H1 (cell line): ENCODE measurements around the gene DCLK1. TPM values are rescaled to one million over a fixed set of nuclear protein-coding genes. Genes with fewer than 3 reads are reported as not detected.

Experiments used
- CTCF ChIA-PET: fragments of 300-600 bp; sonication (Branson Sonifier 250); formaldehyde crosslinking; loops from one replicate; lab custom pipeline; 2021; ENCODE audit not compliant: partially characterized antibody; lab: Charles Lee
- POLR2A ChIA-PET: fragments of 300-600 bp; sonication (Branson Sonifier 250); formaldehyde crosslinking; loops from one replicate; lab custom pipeline; 2021; ENCODE audit warnings: inconsistent platforms; ENCODE audit not compliant: partially characterized antibody; lab: Charles Lee
- DNase-seq, 2 experiments: peaks; one replicate each; pipeline versions ENCODE4 v3.0.0 to v3.0.0-alpha.2; 2010 to 2022; ENCODE audit warnings: low spot score in 2 of 2, low read depth in 1 of 2, mixed read lengths in 1 of 2
- FAIRE-seq: peaks from 2 replicates; lab custom pipeline; 2011; peaks lifted over from hg19 to GRCh38; lab: Jason Lieb, UNC
- H2AFZ ChIP-seq: 2 replicates; pipeline ENCODE4 v1.8.1; 2012; ENCODE audit warnings: low read length, inconsistent platforms
- H2AK5ac ChIP-seq: 2 replicates; pipeline ENCODE4 v1.6.1; 2013; ENCODE audit warnings: low read depth, low read length
- H2BK120ac ChIP-seq: replicated peaks from 2 replicates; pipeline ENCODE3; 2013; ENCODE audit warnings: low read depth, low read length, inconsistent platforms
- H2BK12ac ChIP-seq: 2 replicates; pipeline ENCODE4 v1.6.1; 2013; ENCODE audit warnings: low read depth, low read length
- H2BK15ac ChIP-seq: 2 replicates; pipeline ENCODE4 v1.6.1; 2013; ENCODE audit warnings: low read length
- H2BK20ac ChIP-seq: 2 replicates; pipeline ENCODE4 v1.6.1; 2013; ENCODE audit warnings: low read length
- H2BK5ac ChIP-seq: 2 replicates; pipeline ENCODE4 v1.6.1; 2013; ENCODE audit warnings: low read depth, low read length
- H3K14ac ChIP-seq: 2 replicates; pipeline ENCODE4 v1.6.1; 2013; ENCODE audit warnings: inconsistent platforms; ENCODE audit not compliant: insufficient read length
- H3K18ac ChIP-seq: 2 replicates; pipeline ENCODE4 v1.6.1; 2013; ENCODE audit warnings: low read length; ENCODE audit errors: extremely low read depth
- H3K23ac ChIP-seq: 2 replicates; pipeline ENCODE4 v1.6.1; 2013; ENCODE audit warnings: inconsistent platforms; ENCODE audit not compliant: insufficient read length
- H3K23me2 ChIP-seq: 2 replicates; pipeline ENCODE4 v1.6.1; 2013; ENCODE audit warnings: low read depth, low read length
- H3K27ac ChIP-seq: 2 replicates; pipeline ENCODE4 v1.6.1; 2011; ENCODE audit warnings: low read depth, low read length, inconsistent platforms
- H3K27me3 ChIP-seq, 4 experiments: replicated peaks in 1 of 4; 1 replicate in 1 of 4; 2 replicates in 3 of 4; pipeline versions ENCODE4 v1.6.1 to v1.8.1; 2011 to 2013; ENCODE audit warnings: low read length in 3 of 4, mild to moderate bottlenecking in 3 of 4, inconsistent platforms in 2 of 4, mixed read lengths in 2 of 4, moderate library complexity in 1 of 4; ENCODE audit not compliant: control insufficient read depth in 3 of 4, insufficient read depth in 3 of 4; ENCODE audit errors: extremely low read depth in 1 of 4
- H3K36me3 ChIP-seq, 4 experiments: 2 replicates each; pipeline versions ENCODE4 v1.6.1 to v1.8.1; 2011 to 2013; ENCODE audit warnings: mild to moderate bottlenecking in 4 of 4, low read length in 3 of 4, moderate library complexity in 2 of 4, control low read depth in 1 of 4, inconsistent platforms in 1 of 4; ENCODE audit not compliant: insufficient read depth in 4 of 4, control insufficient read depth in 2 of 4
- H3K4ac ChIP-seq: replicated peaks from 2 replicates; pipeline ENCODE3; 2013; ENCODE audit warnings: low read length, low read depth, mixed read lengths, inconsistent platforms; ENCODE audit not compliant: insufficient read length
- H3K4me1 ChIP-seq, 4 experiments: replicated peaks in 1 of 4; 1 replicate in 1 of 4; 2 replicates in 3 of 4; pipeline versions ENCODE4 v1.6.1 to v1.8.1; 2011 to 2013; ENCODE audit warnings: low read length in 3 of 4, inconsistent platforms in 2 of 4, mixed read lengths in 1 of 4; ENCODE audit not compliant: insufficient read depth in 4 of 4, control insufficient read depth in 3 of 4
- H3K4me2 ChIP-seq, 2 experiments: 2 replicates each; pipeline versions ENCODE4 v1.6.1 to v1.8.1; 2011 to 2013; ENCODE audit warnings: low read depth in 2 of 2, low read length in 2 of 2, control low read depth in 1 of 2, inconsistent platforms in 1 of 2, mild to moderate bottlenecking in 1 of 2; ENCODE audit not compliant: insufficient read depth in 1 of 2
- H3K4me3 ChIP-seq, 4 experiments: fragments of 200-600, 300-600 bp in 1 of 4; sonication (generic), shearing (Covaris generic), sonication (Bioruptor Twin) in 1 of 4; 2 replicates each; pipeline versions ENCODE4 v1.5.1 to v1.8.1; 2011 to 2016; ENCODE audit warnings: low read length in 4 of 4, low read depth in 3 of 4, control low read depth in 2 of 4, inconsistent platforms in 2 of 4, mild to moderate bottlenecking in 2 of 4, mixed read lengths in 1 of 4, moderate library complexity in 1 of 4; ENCODE audit not compliant: insufficient read depth in 2 of 4; ENCODE audit errors: extremely low read depth in 1 of 4
- H3K56ac ChIP-seq: replicated peaks from 2 replicates; pipeline ENCODE3; 2013; ENCODE audit warnings: low read depth, mild to moderate bottlenecking, mixed read lengths, low read length, inconsistent platforms; ENCODE audit not compliant: insufficient read length
- H3K79me1 ChIP-seq: 2 replicates; pipeline ENCODE4 v1.6.1; 2013; ENCODE audit warnings: low read depth, low read length, control low read depth
- H3K79me2 ChIP-seq, 2 experiments: 2 replicates each; pipeline versions ENCODE4 v1.6.1 to v1.8.1; 2012 to 2013; ENCODE audit warnings: low read length in 2 of 2, mild to moderate bottlenecking in 2 of 2, inconsistent platforms in 1 of 2; ENCODE audit not compliant: insufficient read depth in 2 of 2, control insufficient read depth in 1 of 2
- H3K9ac ChIP-seq, 4 experiments: replicated peaks in 1 of 4; 1 replicate in 1 of 4; 2 replicates in 3 of 4; pipeline versions ENCODE4 v1.6.1 to v1.8.1; 2011 to 2013; ENCODE audit warnings: low read depth in 3 of 4, low read length in 3 of 4, control low read depth in 2 of 4, mild to moderate bottlenecking in 2 of 4, moderate library complexity in 2 of 4, inconsistent platforms in 1 of 4; ENCODE audit errors: extremely low read depth in 1 of 4
- H3K9me3 ChIP-seq, 2 experiments: 2 replicates each; pipeline versions ENCODE4 v1.6.1 to v1.8.1; 2012 to 2013; ENCODE audit warnings: mild to moderate bottlenecking in 2 of 2, moderate library complexity in 2 of 2, control low read depth in 1 of 2, inconsistent platforms in 1 of 2, low read depth in 1 of 2, low read length in 1 of 2, mixed read lengths in 1 of 2; ENCODE audit not compliant: insufficient read depth in 2 of 2
- H4K20me1 ChIP-seq, 2 experiments: replicated peaks in 1 of 2; 2 replicates each; pipeline versions ENCODE3 to v1.8.1; 2011 to 2013; ENCODE audit warnings: inconsistent platforms in 2 of 2, low read length in 2 of 2, mild to moderate bottlenecking in 1 of 2; ENCODE audit not compliant: insufficient read depth in 2 of 2, control insufficient read depth in 1 of 2
- H4K5ac ChIP-seq: 2 replicates; pipeline ENCODE4 v1.6.1; 2013; ENCODE audit warnings: low read length, low read depth, mixed read lengths, inconsistent platforms; ENCODE audit not compliant: insufficient read length
- H4K8ac ChIP-seq: 2 replicates; pipeline ENCODE4 v1.8.0; 2013; ENCODE audit warnings: mild to moderate bottlenecking, moderate library complexity, low read length, inconsistent platforms; ENCODE audit not compliant: insufficient read depth; ENCODE audit errors: extremely low read depth
- H4K91ac ChIP-seq: replicated peaks from 2 replicates; pipeline ENCODE3; 2013; ENCODE audit warnings: low read length, mixed read lengths, inconsistent platforms; ENCODE audit not compliant: insufficient read length
- BCL11A ChIP-seq, 2 experiments: IDR thresholded peaks; one replicate each; pipeline ENCODE4 v1.6.1; 2011; ENCODE audit warnings: low read depth in 2 of 2, low read length in 2 of 2, mild to moderate bottlenecking in 2 of 2
- CBX8 ChIP-seq: fragments of 300-800, 300-1000 bp; sonication (generic); IDR thresholded peaks from 2 replicates; pipeline ENCODE4 v1.7.1; 2016; ENCODE audit warnings: low read depth, low read length, borderline replicate concordance
- SP2 ChIP-seq: IDR thresholded peaks from 2 replicates; pipeline ENCODE4 v1.6.1; 2012; ENCODE audit warnings: mild to moderate bottlenecking, low read length, inconsistent platforms
- SUZ12 ChIP-seq: fragments of 200-600 bp; sonication (generic); IDR thresholded peaks from 2 replicates; pipeline ENCODE4 v1.6.1; 2012; ENCODE audit warnings: mild to moderate bottlenecking, inconsistent platforms, low read length, moderate library complexity, mixed read lengths
- WGBS, 2 experiments: shearing (Covaris generic) in 1 of 2; methylation state at CpG; one replicate each; pipeline versions ENCODE4 v1.1.6 to v1.1.7; 2013 to 2015; ENCODE audit warnings: low lambda C conversion rate in 2 of 2, mixed read lengths in 2 of 2, inconsistent platforms in 1 of 2, low coverage in 1 of 2, missing lambda C conversion rate in 1 of 2; ENCODE audit not compliant: insufficient replicate concordance in 2 of 2, insufficient coverage in 1 of 2, insufficient read length in 1 of 2; ENCODE audit errors: extremely low coverage in 1 of 2, missing lambda C conversion rate in 1 of 2; 5-methylcytosine and 5-hydroxymethylcytosine counted together
- polyA plus RNA-seq, 7 experiments: library from polyadenylated mRNA; depleted of rRNA in 3 of 7; stranded (reverse) in 5 of 7; unstranded in 2 of 7; fragments of >200 nt in 5 of 7; fragments of 200-250 nt in 2 of 7; gene quantifications; 1 replicate in 5 of 7; 2 replicates in 1 of 7; 4 replicates in 1 of 7; pipeline versions ENCODE4 v1.2.1 to v1.2.3, GENCODE V29; 2011 to 2013; ENCODE audit warnings: missing spikeins in 2 of 7, mixed read lengths in 2 of 7
- total RNA-seq: library from RNA; stranded (reverse); fragmentation: NEBNext Ultra II Directional; extraction: Animal tissue kit (Norgen Biotek cat#: 25700); gene quantifications from 2 replicates; pipeline ENCODE4 v1.2.1, GENCODE V29; 2021

Gene DCLK1
- total and polyA plus RNA-seq, 2 of the 8 experiments (the other 6 are each of a cell fraction or from before 2014, with no cell fraction given) = 22.8 to 41.0 TPM

GRCh38 chr13:36166046-36166445, 34.9 kb upstream of the DCLK1 start:
- Histone ChIP-seq H4K91ac (no peak overlapping the region), H4K8ac (no peak overlapping the region), H2BK5ac (no peak overlapping the region), H3K4ac (no peak overlapping the region), H3K23me2 (no peaks in the 10 kb centered on the region), H3K4me2 (no peak overlapping the region), H3K18ac (no peak overlapping the region), H4K20me1 (no peaks in the 10 kb centered on the region), H3K9me3 (no peaks in the 10 kb centered on the region), H2BK12ac (no peak overlapping the region), H3K14ac (no peak overlapping the region), H2BK15ac (no peak overlapping the region), H4K5ac (no peak overlapping the region), H3K27ac (no peak overlapping the region), H3K79me2 (no peaks in the 10 kb centered on the region), H3K4me1 (peaks cover 3 to 7% (median 5%) of the 10 kb centered on the region in 4 experiments; a peak in 4 of 7 replicates), H3K23ac (no peak overlapping the region), H2AFZ (no peak overlapping the region), H2BK120ac (no peak overlapping the region), H2AK5ac (no peak overlapping the region), H3K56ac (no peak overlapping the region), H3K4me3 (no peak overlapping the region), H3K79me1 (no peaks in the 10 kb centered on the region), H3K36me3 (peaks cover 0 to 7% (median 2%) of the 10 kb centered on the region in 4 experiments; a peak in 2 of 8 replicates), H3K9ac (no peak overlapping the region), H3K27me3 (no peaks in the 10 kb centered on the region), H2BK20ac (no peak overlapping the region)
- CTCF ChIA-PET = no interaction called here
- TF ChIP-seq CBX8 (no peak), SUZ12 (no peak), SP2 (no peak), BCL11A (IDR thresholded peaks at IDR 0.05; ENCODE audit: low read depth in 2 of 2, low read length in 2 of 2) (no peak)
- POLR2A ChIA-PET = no interaction called here
- WGBS, 2 experiments = 88% methylated on average over 5 of the region's 5 CpGs; no CpG with 5 or more reads in 1 of the 2 experiments
- no peak for FAIRE-seq
- no peak for DNase-seq
